ENCODE results near the gene SPNS2. TPM values are rescaled to one million over a fixed set of nuclear protein-coding genes. Genes with fewer than 3 reads are reported as not detected.

Gene SPNS2
- total RNA-seq, 1 experiment from 2014 or later = 1.6 TPM

- no peaks in the 10 kb centered on the region for H3K27me3 ChIP-seq (ENCODE audit: insufficient read depth, low read length)
- H2AFZ ChIP-seq (ENCODE audit: low read depth, low read length, poor library complexity, severe bottlenecking) = no peak overlapping the region
- DNase-seq (ENCODE audit: low read depth, low spot score) = no peak
- no peaks in the 10 kb centered on the region for H3K79me2 ChIP-seq (ENCODE audit: insufficient read depth, low read length)
- ATAC-seq = no peak
- ChIA-PET CTCF (interaction anchor here (1.2 kb wide), 1 partner anchor 44 kb away, joined by 3 read pairs; no protein-coding TSS in a partner anchor), RAD21 (ENCODE audit: low non-redundant PET in 1 of 2, low total read pairs in 2 of 2, uncharacterized antibody in 2 of 2, unreplicated experiment in 2 of 2) (no interaction called here), POLR2A (no interaction called here)
- intact Hi-C loops (cut with micrococcal nuclease) = no loop called here
- H3K27ac ChIP-seq (ENCODE audit: low read depth, low read length) = no peak overlapping the region
- H3K36me3 ChIP-seq (ENCODE audit: control insufficient read depth in 1 of 2, insufficient read depth in 2 of 2, low read length in 2 of 2) = no peaks in the 10 kb centered on the region
- H3K9me2 ChIP-seq (ENCODE audit: insufficient read depth) = no peaks in the 10 kb centered on the region
- H3K4me2 ChIP-seq (ENCODE audit: low read length) = no peak overlapping the region
- H3K4me3 ChIP-seq (replicated peaks in 1 of 2; ENCODE audit: low read depth in 1 of 2, low read length in 2 of 2) = no peak overlapping the region
- 0 out of 4 replicates have a peak, but pooled peaks cover 0 to 5% of the 10 kb centered on the region in 2 experiments for H3K4me1 ChIP-seq (ENCODE audit: control insufficient read depth in 1 of 2, insufficient read depth in 2 of 2, low read length in 2 of 2)
- no peak overlapping the region for H3K9ac ChIP-seq (ENCODE audit: low read length)
- TF ChIP-seq POLR2AphosphoS5 (IDR thresholded peaks at IDR 0.05; ENCODE audit: low read depth, low read length) (no peak), CEBPB (IDR thresholded peaks at IDR 0.05; ENCODE audit: low read depth) (no peak), FOSL1 (IDR thresholded peaks at IDR 0.05; ENCODE audit: low read depth) (no peak), POLR2A (IDR thresholded peaks at IDR 0.05; ENCODE audit: borderline replicate concordance, extremely low read depth, insufficient read depth, insufficient read length) (no peak), MAX (IDR thresholded peaks at IDR 0.05) (no peak), RAD21 (IDR thresholded peaks at IDR 0.05; ENCODE audit: low read depth) (no peak), ZBTB33 (IDR thresholded peaks at IDR 0.05; ENCODE audit: extremely low read depth, insufficient replicate concordance, low read length) (no peak), JUND (IDR thresholded peaks at IDR 0.05) (no peak), ZNF274 (IDR thresholded peaks at IDR 0.05; ENCODE audit: low read depth, low read length) (no peak), CTCF (IDR thresholded peaks at IDR 0.05 in 2 of 3, conservative IDR thresholded peaks at IDR 0.05 in 1 of 3; ENCODE audit: borderline replicate concordance in 1 of 3, insufficient read depth in 1 of 3, low read depth in 2 of 3, low read length in 2 of 3) (no peak), EZH2 (IDR thresholded peaks at IDR 0.05) (no peak), TCF7L2 (IDR thresholded peaks at IDR 0.05; ENCODE audit: borderline replicate concordance, extremely low read depth, insufficient read depth, insufficient read length) (no peak), REST (IDR thresholded peaks at IDR 0.05; ENCODE audit: low read depth) (no peak), SIN3A (IDR thresholded peaks at IDR 0.05; ENCODE audit: low read depth) (no peak)
- BruUV-seq (replicated peaks) = no TSS peak
- H4K20me1 ChIP-seq (ENCODE audit: insufficient read depth) = no peaks in the 10 kb centered on the region
- no peaks in the 10 kb centered on the region for H3K9me3 ChIP-seq (ENCODE audit: control insufficient read depth in 1 of 2, insufficient read depth in 1 of 2, low read depth in 1 of 2, low read length in 2 of 2)
Measured at GRCh38 chr17:4522661-4523060, 24.0 kb downstream of the SPNS2 start.

All from HCT116 (cell line).